Pulmonary artery endothelial cell (primary cell): ENCODE results near the gene DUXB. TPM values are rescaled to one million over a fixed set of nuclear protein-coding genes. Genes with fewer than 3 reads are reported as not detected.

Source experiments
- DNase-seq: peaks from one replicate; pipeline ENCODE4 v3.0.0-alpha.2; 2011; ENCODE audit warnings: low read depth, low spot score
- total RNA-seq: library from RNA; depleted of rRNA; stranded (reverse); fragments of >200 nt; gene quantifications from 2 replicates; pipeline ENCODE4 v1.2.3, GENCODE V29; 2014

The DUXB gene, protein sequence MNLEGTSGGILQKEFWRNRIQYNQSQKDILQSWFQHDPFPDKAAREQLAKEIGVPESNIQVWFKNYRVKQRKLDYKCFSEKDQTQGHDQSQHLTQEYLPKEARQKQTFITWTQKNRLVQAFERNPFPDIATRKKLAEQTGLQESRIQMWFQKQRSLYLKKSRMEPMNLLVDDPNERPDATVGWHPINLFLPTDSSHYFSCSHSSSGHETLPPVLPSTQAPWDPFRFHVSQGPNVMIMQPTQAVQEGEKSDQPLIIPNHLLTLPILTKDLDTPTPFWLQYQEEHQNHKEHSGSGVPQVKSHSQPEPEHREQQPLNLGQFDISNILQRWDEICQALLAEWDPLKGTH
- not detected in 2 replicates for total RNA-seq

DNA sequence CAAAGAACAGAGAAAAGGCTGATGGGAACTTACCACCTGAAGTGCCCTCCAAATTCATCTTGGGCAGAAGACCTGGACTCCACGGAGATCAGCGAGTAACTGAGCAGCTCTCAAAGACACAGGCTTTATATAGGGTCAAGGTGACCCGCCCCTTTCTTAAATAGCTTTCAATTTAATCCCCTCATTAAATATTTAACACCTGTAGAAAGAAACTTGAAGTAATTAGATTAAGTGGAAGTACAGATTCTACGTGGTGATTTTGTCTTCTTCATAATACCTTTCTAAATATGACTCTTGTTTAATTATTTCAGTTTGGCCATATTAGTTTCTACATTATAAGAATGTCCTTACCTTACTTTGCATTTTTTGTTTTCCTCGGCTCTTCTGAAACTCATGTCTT lies at the start of gene DUXB:
TSS of gene DUXB (minus strand) at position 101 of the 400 bp plus-strand sequence. CDS start at position 58, 43 bp downstream.
- no peak for DNase-seq

DNA sequence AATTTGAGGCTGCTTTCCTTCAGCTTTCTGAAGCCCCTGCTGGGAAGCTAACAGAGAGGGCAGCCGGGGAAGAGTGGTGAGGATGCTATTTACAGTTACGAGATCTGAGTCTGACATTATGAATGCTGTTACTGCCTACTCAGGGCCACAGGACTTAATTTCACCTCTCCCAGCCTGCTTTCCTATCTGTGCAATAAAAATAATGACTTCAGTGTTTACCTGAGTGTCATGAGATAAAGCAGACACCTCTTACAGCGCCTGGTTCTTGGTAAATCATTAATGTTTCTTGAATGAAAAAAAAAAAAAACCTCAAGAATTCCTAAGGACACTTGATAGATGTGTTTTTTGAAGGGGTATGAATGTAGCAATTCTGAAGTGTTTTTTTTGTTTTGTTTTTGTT lies 49.3 kb upstream of the DUXB start:
- no peak for DNase-seq

GRCh38 chr16:75746359-75746758 lies 45.1 kb upstream of the DUXB start:
- DNase-seq: no peak

GRCh38 chr16:75745823-75746222 lies 44.6 kb upstream of the DUXB start:
- DNase-seq: no peak

DNA sequence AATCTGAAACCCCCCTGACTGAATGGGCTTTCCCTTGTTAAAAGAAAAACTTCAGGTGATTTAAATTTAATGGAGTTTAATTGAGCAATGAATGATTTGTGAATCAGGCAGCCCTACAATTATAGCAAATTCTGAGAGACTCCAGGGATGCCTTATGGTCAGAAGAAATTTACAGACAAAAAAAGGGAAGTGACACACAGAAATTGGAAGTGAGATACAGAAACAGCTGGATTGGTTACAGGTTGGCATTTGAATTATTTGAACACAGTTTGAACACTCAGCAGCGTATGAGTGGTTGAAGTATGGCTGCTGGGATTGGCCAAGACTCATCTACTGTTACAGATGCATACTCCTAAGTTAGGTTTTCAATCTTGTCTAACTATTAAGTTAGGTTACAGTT lies 44.0 kb upstream of the DUXB start:
- no peak for DNase-seq

GRCh38 chr16:75742424-75743047 lies 41.3 kb upstream of the DUXB start:
- DNase-seq: no peak

GRCh38 chr16:75733305-75734211 lies 32.3 kb upstream of the DUXB start:
- DNase-seq: no peak

- DNase-seq: no peak
These were observed 31.6 kb upstream of the DUXB start for GRCh38 chr16:75732871-75733270.

GRCh38 chr16:75727221-75727620 lies 26.0 kb upstream of the DUXB start:
- DNase-seq: no peak

GRCh38 chr16:75726390-75726789 lies 25.1 kb upstream of the DUXB start, which contains the start of gene CPHXL:
TSS of gene CPHXL (minus strand) at chr16:75726490. CDS start at chr16:75726442, 48 bp downstream.
- no peak for DNase-seq

DNA sequence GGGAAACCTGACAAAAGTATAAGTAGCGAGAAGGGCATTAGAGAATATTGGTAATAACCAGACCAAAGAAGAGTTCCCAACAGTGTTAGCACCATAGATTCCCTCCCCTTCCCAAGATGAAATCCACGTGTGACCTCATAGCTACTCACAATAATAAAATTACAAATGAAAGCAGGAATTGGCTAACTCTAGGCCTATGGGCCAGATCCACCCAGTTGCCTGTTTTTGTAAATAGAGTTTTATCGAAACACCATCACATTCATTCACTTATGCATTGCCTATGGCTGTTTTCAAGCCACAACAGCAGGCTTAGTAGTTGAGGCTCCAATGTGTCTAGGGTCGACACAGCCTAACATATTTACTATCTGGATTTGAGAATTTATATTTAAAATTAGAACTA lies 17.2 kb upstream of the DUXB start:
- DNase-seq: no peak

DNA sequence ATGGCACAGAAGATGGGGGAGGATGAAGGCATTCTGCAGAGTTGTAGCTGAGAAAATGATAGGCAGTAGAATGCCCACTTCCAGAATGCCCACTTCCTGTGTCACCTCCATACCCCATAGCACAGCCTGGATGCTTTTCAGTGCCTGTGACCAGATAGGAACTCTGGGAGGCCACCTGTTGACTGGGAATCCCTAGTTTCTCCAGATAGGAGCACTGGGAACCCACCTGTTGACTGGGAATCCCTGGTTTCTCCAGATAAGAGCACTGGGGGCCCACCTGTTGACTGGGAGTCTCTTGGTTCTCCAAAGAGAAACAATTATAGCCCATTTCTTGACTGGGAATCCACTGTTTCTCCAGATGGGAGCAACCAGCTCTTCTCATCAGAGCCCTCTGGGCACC lies 13.4 kb upstream of the DUXB start:
- no peak for DNase-seq

DNA sequence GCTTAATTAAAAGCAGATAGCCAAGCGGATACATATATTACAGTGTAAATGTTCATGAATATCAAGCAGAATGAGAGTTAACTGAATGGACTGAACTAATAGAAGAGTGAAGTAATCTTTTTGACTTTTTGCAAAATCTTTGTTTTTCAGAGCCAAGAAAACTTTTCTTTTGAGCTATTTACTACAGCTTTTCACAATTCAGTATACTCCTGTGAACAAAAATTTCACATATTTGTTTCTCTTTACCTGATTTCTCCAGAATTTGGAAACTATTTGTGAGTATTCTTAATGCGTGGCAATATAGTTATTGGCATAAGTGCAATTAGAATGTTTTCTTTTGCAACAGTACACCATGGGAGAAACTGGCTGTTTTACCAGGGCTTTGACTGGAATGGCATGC lies 9.1 kb upstream of the DUXB start:
- no peak for DNase-seq

GRCh38 chr16:75703306-75703705 lies 2.0 kb upstream of the DUXB start:
- no peak for DNase-seq

GRCh38 chr16:75702242-75702641 lies 981 bp upstream of the DUXB start:
- DNase-seq: no peak

- no peak for DNase-seq
These were observed 3.7 kb downstream of the DUXB start for GRCh38 chr16:75697571-75697970.

DNA sequence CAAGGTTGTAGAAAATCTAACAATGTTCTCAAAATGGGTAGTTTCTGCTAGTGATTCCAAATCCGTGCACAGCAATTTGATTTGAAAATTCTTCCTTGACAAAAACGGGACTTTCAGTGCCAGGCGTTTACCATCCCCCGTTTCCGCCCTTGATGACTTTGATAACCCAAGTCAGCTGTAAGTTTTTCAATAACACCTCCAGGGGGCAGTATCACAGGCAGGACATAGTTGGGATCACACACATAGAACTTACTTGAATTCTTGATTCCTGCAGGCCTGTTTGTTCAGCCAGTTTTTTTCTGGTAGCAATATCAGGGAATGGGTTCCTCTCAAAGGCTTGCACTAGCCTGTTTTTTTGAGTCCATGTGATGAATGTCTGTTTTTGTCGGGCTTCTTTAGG lies 5.6 kb downstream of the DUXB start:
- DNase-seq: no peak

- DNase-seq: no peak
These were observed 13.9 kb downstream of the DUXB start for GRCh38 chr16:75687361-75687760.

DNA sequence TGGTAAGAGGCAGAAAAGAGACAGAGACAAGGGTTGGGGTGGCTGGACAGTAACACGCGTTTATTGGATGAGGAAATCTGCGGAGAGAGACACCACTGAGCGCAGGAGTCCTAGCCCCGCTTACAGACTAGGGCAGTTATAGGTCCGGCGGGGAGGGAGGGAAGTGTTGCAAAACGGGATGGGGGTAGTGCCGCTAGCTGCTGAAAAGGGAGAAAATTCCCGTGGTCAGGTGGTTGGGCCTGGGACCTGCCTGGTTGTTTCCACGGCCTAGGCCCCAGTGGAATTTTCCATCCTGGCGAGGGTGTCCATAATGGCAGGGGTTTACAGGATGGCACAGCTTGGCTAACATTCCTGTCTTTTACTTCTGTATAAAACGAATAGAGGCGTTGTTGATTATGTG lies 19.0 kb downstream of the DUXB start:
- no peak for DNase-seq

GRCh38 chr16:75679366-75679765 lies 21.9 kb downstream of the DUXB start:
- DNase-seq: no peak

DNA sequence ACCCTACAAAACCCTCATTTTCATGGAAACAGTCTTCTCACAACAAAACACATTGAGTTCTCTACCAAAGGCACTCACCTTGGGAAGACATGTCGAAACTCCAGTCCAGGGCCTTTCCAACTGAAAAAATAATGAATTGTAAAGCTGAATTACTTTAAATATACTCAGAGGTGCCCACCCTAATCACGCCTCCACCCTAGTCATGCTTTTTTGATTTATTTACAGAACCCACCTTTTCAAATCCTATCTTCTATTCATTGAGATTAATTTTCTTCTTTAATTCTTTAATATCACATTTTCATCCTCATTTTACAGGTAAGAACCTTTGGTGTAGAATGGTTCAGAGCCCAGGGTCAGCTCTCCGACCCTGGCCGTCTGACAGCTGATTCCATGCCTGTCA lies 24.4 kb downstream of the DUXB start, which contains the start of gene CPHXL2:
TSS of gene CPHXL2 (minus strand) at position 101 of the 400 bp plus-strand sequence. CDS start at position 91, 10 bp downstream.
- DNase-seq: no peak

- DNase-seq: no peak
These were observed 33.8 kb downstream of the DUXB start for GRCh38 chr16:75667503-75667902.
